Measurements from ENCODE around the gene EFHD1. TPM values are rescaled to one million over a fixed set of nuclear protein-coding genes. Genes with fewer than 3 reads are reported as not detected.

Gene EFHD1
- total and polyA plus RNA-seq, 9 of the 15 experiments (the other 6 are each of a cell fraction or from before 2014, with no cell fraction given): 0.66 to 9.1 (median 2.0) TPM

- no peak for TF ChIP-seq EP300 (IDR thresholded peaks at IDR 0.05; ENCODE audit: low read length)
- no peak for TF ChIP-seq L3MBTL2 (IDR thresholded peaks at IDR 0.05)
- no peak for TF ChIP-seq FOSL1 (tag; conservative IDR thresholded peaks at IDR 0.05)
- TF ChIP-seq ZNF263 (CRISPR knock-in tag; IDR thresholded peaks at IDR 0.05; ENCODE audit: borderline replicate concordance): no peak
- no peak for TF ChIP-seq ELF2 (CRISPR knock-in tag; IDR thresholded peaks at IDR 0.05)
- no peak for TF ChIP-seq ZNF318 (IDR thresholded peaks at IDR 0.05; ENCODE audit: borderline replicate concordance in 1 of 2, low read depth in 1 of 2)
- TF ChIP-seq ARID4B (CRISPR knock-in tag; IDR thresholded peaks at IDR 0.05): no peak
- no peak for TF ChIP-seq E2F3 (CRISPR knock-in tag; IDR thresholded peaks at IDR 0.05)
Observed at GRCh38 chr2:232623768-232624765, 9.3 kb upstream of the EFHD1 start (continued).

Data from K562 (cell line).